Transverse colon (tissue), 4 donors: ENCODE data around the gene DHRS1. TPM values are rescaled to one million over a fixed set of nuclear protein-coding genes. Genes with fewer than 3 reads are reported as not detected.

ENCODE experiments used
- DNase-seq: peaks from one replicate; pipeline ENCODE4 v3.0.0-alpha.2; 2019
- H3K27ac ChIP-seq, 4 donors: fragments of 200-600 bp; sonication (generic); 2 replicates each; pipeline ENCODE4 v1.5.1; 2016 to 2018; ENCODE audit warnings: inconsistent platforms in 4 of 4
- H3K27me3 ChIP-seq: fragments of 200-600 bp; sonication (generic); 2 replicates; pipeline ENCODE4 v1.5.1; 2017; ENCODE audit warnings: inconsistent platforms
- H3K36me3 ChIP-seq, 4 donors: fragments of 200-600 bp; sonication (generic); 2 replicates each; pipeline ENCODE4 v1.5.1; 2017 to 2019; ENCODE audit warnings: inconsistent platforms in 4 of 4
- H3K4me1 ChIP-seq, 4 donors: fragments of 200-600 bp; sonication (generic); 2 replicates each; pipeline ENCODE4 v1.5.1; 2017 to 2020; ENCODE audit warnings: inconsistent platforms in 4 of 4
- H3K4me3 ChIP-seq, 4 donors: fragments of 200-600 bp; sonication (generic); 1 replicate in 1 of 4; 2 replicates in 3 of 4; pipeline versions ENCODE4 v1.5.1 to v1.6.1; 2017 to 2019; ENCODE audit warnings: inconsistent platforms in 4 of 4
- H3K9me3 ChIP-seq, 2 donors: fragments of 200-600 bp; sonication (generic); 2 replicates each; pipeline ENCODE4 v1.5.1; 2017 to 2019; ENCODE audit warnings: inconsistent platforms in 2 of 2
- EP300 ChIP-seq: sonication (generic); formaldehyde crosslinking; IDR thresholded peaks from one replicate; pipeline ENCODE4 v1.6.1; 2017; ENCODE audit warnings: antibody characterized with exemption, low read depth
- POLR2A ChIP-seq: fragments of 450-650 bp; IDR thresholded peaks from one replicate; pipeline ENCODE4 v1.6.1; 2016; ENCODE audit warnings: antibody characterized with exemption, mild to moderate bottlenecking, moderate library complexity
- POLR2AphosphoS5 ChIP-seq, 3 donors: sonication (generic); formaldehyde crosslinking; IDR thresholded peaks; one replicate each; pipeline ENCODE4 v1.6.1; 2016; ENCODE audit warnings: antibody characterized with exemption in 3 of 3
- WGBS, 2 donors: methylation state at CpG; one replicate each; pipeline ENCODE4 v1.1.5; 2018; ENCODE audit warnings: low coverage in 1 of 2; 5-methylcytosine and 5-hydroxymethylcytosine counted together
- in situ Hi-C, 4 donors: fragments of 200-750 bp; cut with MboI; loops; one replicate each; pipeline versions ENCODE4 v1.15.0 to v1.15.1; 2017; ENCODE audit warnings: low sequenced_read_pairs in 3 of 4, low pct_ligation_motif_present in 1 of 4, low pct_unique_long_range_greater_than_20kb in 1 of 4
- intact Hi-C: fragments of 100-400 bp; cut with DNase I; formaldehyde crosslinking; loops from one replicate; pipeline ENCODE4 v1.15.1; 2023; ENCODE audit warnings: low total_unique reads
- total RNA-seq, 4 donors: library from RNA; depleted of rRNA; stranded (reverse); fragments of >200 nt; gene quantifications; one replicate each; pipeline ENCODE4 v1.1.0, GENCODE V29; 2016
- TF ChIP-seq, protein P1 (sequence below), 5 experiments: fragments of 200-600 bp in 3 of 5; fragments of 450-650 bp in 2 of 5; sonication (generic) in 3 of 5; IDR thresholded peaks; 1 replicate in 2 of 5; 2 replicates in 3 of 5; pipeline ENCODE4 v1.5.1; 2016 to 2017; ENCODE audit warnings: antibody characterized with exemption in 5 of 5, inconsistent platforms in 3 of 5, mild to moderate bottlenecking in 2 of 5, moderate library complexity in 1 of 5

Gene DHRS1
- total RNA-seq, 4 donors from 2014 or later = 84.2 to 106 (median 94.6) TPM

DNA sequence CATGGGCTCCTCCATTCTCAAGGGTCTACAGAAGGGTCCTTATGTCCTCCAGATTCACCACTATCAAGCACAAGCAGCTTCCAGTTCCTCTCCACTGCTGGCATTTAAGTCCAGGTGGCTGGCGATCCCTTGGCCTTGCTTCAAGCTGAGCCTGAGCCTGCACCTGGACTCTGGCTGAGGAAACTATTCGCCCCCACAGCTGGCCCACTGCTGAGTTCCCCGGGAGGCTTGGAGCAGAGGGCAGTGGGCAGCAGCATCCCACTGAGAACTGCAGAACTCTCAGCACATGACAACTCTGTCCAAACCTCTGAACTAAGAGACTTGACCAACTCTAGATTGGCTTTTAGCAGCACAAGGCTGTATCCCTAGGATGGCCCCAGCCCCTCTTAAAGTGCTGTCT lies 16.8 kb downstream of the DHRS1 start:
- 94% methylated on average over 3 of the region's 3 CpGs; no CpG with 5 or more reads in 1 of the 2 donors for WGBS, 2 donors
- DNase-seq = no peak
- Histone ChIP-seq H3K4me1 (no peaks in the 10 kb centered on the region), H3K27me3 (no peaks in the 10 kb centered on the region), H3K4me3 (no peak overlapping the region), H3K36me3 (no peaks in the 10 kb centered on the region), H3K9me3 (no peaks in the 10 kb centered on the region), H3K27ac (no peak overlapping the region)
- TF ChIP-seq EP300 (no peak), POLR2A (no peak), POLR2AphosphoS5 (IDR thresholded peaks at IDR 0.05) (no peak)
- TF ChIP-seq, protein P1, sequence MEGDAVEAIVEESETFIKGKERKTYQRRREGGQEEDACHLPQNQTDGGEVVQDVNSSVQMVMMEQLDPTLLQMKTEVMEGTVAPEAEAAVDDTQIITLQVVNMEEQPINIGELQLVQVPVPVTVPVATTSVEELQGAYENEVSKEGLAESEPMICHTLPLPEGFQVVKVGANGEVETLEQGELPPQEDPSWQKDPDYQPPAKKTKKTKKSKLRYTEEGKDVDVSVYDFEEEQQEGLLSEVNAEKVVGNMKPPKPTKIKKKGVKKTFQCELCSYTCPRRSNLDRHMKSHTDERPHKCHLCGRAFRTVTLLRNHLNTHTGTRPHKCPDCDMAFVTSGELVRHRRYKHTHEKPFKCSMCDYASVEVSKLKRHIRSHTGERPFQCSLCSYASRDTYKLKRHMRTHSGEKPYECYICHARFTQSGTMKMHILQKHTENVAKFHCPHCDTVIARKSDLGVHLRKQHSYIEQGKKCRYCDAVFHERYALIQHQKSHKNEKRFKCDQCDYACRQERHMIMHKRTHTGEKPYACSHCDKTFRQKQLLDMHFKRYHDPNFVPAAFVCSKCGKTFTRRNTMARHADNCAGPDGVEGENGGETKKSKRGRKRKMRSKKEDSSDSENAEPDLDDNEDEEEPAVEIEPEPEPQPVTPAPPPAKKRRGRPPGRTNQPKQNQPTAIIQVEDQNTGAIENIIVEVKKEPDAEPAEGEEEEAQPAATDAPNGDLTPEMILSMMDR (IDR thresholded peaks at IDR 0.05) = no peak
- in situ Hi-C loops (no loop called here), intact Hi-C loops (no loop called here)

GRCh38 chr14:24281636-24282035 lies 17.9 kb downstream of the DHRS1 start:
- in situ Hi-C loops (no loop called here), intact Hi-C loops (no loop called here)
- no peak for DNase-seq
- 79 to 92% methylated on average over 2 to 7 of the region's 7 CpGs for WGBS, 2 donors
- Histone ChIP-seq H3K27me3 (no peaks in the 10 kb centered on the region), H3K27ac (no peak overlapping the region), H3K9me3 (no peaks in the 10 kb centered on the region), H3K4me1 (no peaks in the 10 kb centered on the region), H3K36me3 (no peaks in the 10 kb centered on the region), H3K4me3 (no peak overlapping the region)
- TF ChIP-seq EP300 = no peak
- TF ChIP-seq POLR2A = no peak
- TF ChIP-seq, protein P1 (IDR thresholded peaks at IDR 0.05) = no peak
- TF ChIP-seq POLR2AphosphoS5 (IDR thresholded peaks at IDR 0.05) = no peak

- in situ Hi-C loops (no loop called here), intact Hi-C loops (no loop called here)
- WGBS, 2 donors = 92% methylated on average over 6 of the region's 6 CpGs; no CpG with 5 or more reads in 1 of the 2 donors
- Histone ChIP-seq H3K4me1 (no peaks in the 10 kb centered on the region), H3K36me3 (no peaks in the 10 kb centered on the region), H3K4me3 (no peak overlapping the region), H3K9me3 (no peaks in the 10 kb centered on the region), H3K27ac (no peak overlapping the region), H3K27me3 (no peaks in the 10 kb centered on the region)
- DNase-seq = no peak
- TF ChIP-seq EP300 = no peak
- TF ChIP-seq, protein P1 (IDR thresholded peaks at IDR 0.05) = no peak
- no peak for TF ChIP-seq POLR2AphosphoS5 (IDR thresholded peaks at IDR 0.05)
- no peak for TF ChIP-seq POLR2A
Measured at GRCh38 chr14:24280797-24281460, 18.7 kb downstream of the DHRS1 start.

DNA sequence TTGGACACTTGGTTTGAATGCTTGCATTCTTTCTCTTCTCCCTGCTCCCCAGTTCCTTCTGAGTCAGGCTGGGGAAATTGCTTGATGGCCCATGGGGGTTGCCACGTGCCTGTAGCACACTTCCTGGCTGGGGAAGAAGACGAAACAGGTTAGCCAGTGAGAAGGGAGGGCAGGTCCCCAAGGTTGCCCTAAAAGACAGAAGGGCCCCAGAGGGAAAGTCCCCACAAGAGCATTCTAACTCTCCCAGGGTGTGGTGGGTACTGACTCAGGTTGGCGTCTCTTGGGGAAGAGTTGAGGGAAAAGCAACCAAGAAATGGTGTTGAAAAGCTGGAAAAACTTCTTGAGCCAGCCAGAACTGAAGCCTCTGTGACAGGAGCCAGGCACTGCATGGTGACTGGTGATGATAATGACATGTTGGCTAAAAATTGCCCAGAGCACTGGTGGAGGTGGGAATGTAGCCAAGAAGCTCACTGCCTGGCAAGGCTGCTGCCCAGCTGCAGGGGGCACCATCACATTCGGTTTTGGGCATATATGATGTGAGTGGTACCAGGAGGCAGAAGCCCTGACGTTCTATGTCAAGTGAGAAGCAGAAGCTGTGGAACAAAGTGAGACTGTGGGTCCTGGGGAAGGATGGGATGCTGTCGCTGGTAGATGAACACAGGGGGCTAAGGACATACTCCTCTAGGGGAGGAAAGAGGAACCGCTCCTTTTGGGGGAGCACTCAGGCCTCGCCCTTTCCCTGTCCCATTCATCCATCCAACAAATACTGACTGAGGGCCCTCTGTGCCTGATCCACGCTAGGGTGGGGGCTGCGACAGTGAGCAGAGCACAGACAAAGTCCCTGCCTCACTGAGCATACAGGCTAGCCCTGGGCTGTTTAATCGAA lies 20.0 kb downstream of the DHRS1 start:
- WGBS, 2 donors = 70 to 72% methylated on average over 5 to 11 of the region's 11 CpGs
- Histone ChIP-seq H3K36me3 (no peaks in the 10 kb centered on the region), H3K4me1 (no peaks in the 10 kb centered on the region), H3K4me3 (no peak overlapping the region), H3K27me3 (no peaks in the 10 kb centered on the region), H3K9me3 (no peaks in the 10 kb centered on the region), H3K27ac (no peak overlapping the region)
- no peak for DNase-seq
- in situ Hi-C loops = no loop called here
- intact Hi-C loops = no loop called here
- TF ChIP-seq, protein P1 (IDR thresholded peaks at IDR 0.05) = no peak
- TF ChIP-seq POLR2AphosphoS5 (IDR thresholded peaks at IDR 0.05) = no peak
- no peak for TF ChIP-seq POLR2A
- no peak for TF ChIP-seq EP300
